ENCODE measurements around the gene PEF1.
A peak's percentile ranks its signal among the peaks of the same experiment; 100 is the strongest.

The PEF1 gene

DNA sequence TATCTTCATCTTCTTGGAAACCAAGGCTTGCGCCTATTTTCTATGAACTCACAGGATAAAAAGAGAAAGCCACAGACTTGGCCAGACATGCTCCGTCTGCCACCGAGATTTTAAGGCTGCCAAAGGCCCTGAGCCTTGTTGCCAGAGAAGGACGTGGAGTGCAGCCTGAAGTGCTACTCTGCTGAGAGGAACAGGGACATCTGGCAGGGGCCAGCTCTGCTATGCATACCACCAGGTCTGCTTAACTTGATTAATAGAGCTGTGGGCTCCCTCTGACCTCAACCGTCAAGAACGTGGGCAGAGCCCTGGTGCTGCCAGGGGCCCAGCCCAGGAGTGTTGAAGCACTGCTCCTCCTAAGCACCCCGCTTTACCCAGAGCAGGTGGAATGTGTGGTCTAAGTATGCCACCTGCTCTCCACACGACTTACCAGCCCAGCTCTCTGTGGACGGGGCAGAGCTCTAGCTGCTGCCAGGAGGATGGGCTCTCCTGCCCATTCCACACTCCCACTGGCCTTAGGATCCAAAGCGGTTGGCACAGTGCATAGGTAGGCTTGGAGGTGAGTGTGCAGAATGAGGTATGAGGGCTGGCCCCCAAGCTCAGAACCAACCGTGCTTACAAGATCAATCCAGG lies 16.6 kb downstream of the PEF1 start:
- no peak for DNase-seq (ENCODE audit: low read depth)

DNA sequence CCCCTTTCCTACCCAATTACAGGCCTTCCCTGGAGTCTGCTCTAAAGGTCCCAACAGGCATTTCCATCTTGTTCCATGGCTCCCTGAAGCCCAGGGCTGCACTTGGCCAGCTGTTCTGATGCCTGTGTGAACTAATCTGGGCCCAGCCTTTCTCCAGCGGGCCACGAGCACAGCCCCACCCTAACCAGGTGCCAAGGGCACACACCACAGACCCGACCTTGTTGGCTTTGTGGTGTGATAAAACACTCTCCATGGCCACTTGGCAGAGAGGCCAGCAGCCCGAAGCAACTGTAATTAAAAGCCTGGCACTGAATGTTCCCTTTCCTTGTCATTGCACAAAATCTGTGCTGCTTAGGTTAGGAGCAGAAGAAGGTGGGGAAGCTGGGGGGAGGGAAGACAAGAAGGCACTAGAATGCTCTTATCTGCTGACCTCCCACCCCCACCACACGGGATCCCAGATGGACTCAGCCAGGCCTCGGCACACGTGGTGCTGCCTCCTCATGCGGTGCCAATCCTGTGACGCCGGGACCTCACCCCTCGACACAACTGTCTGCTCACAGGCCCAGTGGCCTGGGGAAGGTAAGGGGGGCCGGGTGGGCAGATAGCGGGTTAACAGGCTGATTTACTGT lies 17.3 kb downstream of the PEF1 start:
- DNase-seq (ENCODE audit: low read depth) = no peak

DNA sequence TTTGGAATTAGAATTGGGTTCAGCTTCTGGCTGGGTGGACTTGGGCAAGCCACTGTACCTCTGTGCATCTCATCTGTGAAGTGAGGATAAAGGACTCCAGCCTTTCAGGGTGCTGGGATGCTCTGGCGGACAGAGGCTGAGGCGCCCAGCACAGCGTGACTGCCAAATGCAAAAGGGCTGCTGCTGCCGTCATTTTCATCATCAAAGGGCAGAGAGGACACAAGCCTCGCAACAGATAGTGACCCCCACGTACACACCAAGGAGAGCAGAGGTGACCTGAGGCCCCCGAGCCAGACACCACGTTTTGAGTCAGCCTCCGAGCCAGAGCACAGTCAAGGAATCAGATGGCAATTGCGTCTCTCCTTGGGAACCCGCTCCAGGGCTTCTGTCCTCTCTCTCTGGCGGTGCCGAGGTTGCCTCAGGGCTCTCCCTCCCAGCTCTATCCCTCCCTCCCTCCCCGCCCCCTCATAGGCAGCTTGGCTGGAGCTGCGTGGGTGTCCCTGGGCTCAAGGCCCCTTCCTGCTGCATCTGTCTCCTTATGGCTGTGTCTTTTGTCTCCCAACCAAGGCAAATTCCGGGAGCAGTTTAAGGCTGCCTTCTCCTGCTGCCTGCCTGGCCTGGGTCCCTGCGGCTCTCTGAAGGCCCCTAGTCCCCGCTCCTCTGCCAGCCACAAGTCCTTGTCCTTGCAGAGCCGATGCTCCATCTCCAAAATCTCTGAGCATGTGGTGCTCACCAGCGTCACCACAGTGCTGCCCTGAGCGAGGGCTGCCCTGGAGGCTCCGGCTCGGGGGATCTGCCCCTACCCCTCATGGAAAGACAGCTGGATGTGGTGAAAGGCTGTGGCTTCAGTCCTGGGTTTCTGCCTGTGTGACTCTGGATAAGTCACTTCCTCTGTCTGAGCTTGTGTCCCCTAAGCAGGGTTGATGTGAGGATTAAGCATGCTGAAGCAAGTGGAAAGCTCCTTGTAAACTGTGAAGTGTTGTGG lies 18.2 kb downstream of the PEF1 start:
- peak; percentile 68 for DNase-seq (ENCODE audit: low read depth)

DNA sequence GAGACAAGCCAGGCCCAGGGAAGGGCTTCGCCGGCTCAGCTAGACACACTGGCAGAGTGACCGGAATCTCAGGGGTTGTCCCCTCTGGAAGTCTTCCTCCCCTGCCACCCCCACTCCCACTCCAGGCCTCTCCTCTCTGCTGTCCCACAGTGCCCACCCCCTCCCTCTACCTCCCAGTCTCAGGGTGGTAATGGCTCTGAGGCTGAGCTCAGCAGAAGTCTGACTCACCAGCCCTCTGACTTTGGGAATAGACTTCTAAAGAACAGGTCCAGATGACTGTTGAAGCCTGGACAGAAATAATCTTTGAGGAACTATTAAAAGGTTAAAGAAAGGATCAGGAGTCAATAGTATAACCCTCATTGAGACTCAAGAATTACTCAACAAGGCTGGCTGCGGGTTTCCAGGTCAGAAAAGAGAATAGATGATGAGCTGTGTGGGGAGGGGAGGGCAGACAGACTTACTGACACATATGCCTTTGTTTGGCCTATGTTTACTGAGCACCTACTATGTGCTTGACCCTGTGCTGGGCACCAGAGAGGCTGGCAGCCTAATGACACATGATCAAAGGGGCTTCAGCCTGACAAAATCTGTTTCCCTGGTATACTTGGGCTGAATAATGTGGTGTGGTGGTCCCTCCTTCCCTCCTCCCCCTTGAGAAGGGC lies 19.0 kb downstream of the PEF1 start:
- peak; percentile 73 for DNase-seq (ENCODE audit: low read depth)

DNA sequence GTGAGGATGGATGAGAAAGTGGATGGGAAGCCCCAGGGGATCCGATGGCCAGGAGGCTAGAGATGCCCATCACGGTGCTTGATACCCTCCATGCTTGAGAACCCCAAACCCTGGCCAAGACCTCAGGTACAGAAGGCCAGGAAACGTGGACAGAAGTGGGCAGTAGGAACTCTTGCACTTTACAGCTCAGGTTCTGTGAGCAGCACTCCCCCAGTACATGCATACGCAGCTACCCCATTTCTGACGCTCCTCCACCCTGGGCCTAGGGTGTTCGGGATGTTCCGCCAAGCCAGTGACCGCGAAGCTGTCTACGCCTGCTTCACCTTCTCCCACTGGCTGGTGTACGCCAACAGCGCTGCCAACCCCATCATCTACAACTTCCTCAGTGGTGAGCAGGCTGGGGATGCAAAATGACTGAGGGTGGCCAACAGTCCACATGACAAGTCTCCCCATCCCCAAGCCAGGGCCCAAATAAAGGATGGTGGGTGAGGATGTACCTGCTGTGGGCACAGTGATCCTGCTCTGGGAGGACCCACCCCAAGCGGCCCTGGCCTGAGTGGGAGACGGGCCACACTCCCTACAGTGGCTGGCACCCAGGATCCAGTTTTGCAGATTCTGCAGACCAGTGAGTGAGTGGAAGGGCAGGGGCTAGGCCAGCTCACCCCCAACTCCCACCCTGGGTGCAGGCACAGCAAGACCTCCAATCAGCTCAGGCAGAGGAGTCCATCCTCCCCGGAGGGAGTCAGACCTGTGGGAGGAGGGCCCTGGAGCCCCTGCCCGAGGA lies 19.8 kb downstream of the PEF1 start:
- DNase-seq (ENCODE audit: low read depth) = no peak

DNA sequence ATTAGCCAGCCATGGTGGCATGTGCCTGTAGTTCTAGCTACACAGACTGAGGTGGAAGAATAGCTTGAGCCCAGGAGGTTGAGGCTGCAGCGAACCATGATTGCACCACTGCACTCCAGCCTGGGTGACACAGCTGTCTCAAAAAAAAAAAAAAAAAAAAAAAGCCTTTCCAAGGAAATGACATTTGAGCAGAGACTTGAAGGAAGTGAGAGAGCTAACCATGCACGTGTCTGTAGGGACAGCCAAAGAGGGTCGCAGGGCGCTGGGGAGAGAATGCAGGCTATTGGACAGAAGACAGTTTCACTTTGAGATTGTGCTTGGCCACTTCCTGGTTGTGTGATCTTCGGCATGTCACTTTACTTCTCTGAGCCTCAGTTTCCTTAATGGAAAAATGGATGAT lies 20.4 kb downstream of the PEF1 start:
- no peak for DNase-seq (ENCODE audit: low read depth)

DNA sequence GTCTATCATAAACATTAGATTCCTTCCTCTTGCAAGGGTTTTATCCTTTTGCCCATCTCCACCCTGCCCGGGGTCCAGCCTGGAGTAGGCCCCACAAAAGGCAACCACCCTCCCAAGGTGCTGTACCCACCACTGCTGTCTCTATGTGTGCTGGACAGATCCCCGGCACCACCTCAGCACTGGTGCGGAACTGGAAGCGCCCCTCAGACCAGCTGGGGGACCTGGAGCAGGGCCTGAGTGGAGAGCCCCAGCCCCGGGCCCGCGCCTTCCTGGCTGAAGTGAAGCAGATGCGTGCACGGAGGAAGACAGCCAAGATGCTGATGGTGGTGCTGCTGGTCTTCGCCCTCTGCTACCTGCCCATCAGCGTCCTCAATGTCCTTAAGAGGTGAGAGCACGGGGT lies 21.3 kb downstream of the PEF1 start:
- no peak for DNase-seq (ENCODE audit: low read depth)

DNA sequence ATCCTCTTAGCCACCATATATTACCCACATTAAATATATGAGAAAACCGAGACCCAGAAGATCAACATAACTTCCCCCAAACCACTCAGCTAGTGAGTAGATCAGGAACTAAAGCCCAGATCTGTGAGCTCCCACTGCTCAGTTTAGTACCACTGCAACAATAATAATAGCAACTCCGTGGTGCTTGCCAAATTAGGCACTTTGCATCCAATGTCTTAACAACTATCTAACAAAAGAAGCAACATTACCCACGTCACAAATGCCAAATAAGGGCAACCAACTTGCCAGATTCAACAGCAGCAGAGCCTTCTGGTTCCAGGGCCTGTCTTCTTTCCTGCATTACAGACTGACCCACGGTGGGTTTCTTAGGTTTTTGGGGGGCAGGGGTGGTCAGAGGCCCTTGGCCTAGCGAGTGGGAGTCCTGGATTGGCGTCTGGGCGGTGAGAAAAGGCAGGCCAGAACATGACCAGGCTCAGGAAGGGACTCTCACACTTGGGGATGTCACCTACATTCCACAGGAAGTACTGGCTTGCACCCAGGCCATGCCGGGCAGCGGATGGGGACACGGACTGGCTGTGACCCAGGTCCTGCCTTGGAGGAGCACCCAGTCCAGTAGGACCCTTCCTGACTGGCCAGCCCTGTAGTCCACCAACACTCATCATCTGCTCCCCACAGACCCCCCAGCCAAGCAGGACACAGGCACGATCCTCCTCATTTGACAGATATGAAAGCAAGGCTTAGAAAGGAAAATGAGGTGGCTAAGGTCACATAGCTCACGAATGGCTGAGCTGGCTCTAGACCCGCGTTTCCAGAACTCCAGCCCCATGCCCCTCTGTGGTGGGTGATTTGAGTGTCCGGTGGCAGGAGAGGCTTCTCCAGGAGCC lies 22.6 kb downstream of the PEF1 start:
- DNase-seq (ENCODE audit: low read depth) = no peak

DNA sequence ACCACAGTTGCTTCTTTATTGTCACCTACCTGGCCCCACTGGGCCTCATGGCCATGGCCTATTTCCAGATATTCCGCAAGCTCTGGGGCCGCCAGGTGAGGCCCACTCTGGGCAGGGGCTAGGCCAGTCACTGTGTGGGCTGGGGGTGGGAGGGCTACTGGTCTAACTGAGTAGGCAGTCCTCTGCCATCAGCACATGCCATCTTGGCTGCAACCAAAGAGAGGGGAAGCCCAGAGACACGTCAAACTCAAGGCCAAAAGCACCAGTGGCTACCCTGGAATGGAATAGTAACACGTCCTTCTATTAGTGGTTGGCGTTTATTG lies 23.2 kb downstream of the PEF1 start:
- DNase-seq (ENCODE audit: low read depth) = no peak

DNA sequence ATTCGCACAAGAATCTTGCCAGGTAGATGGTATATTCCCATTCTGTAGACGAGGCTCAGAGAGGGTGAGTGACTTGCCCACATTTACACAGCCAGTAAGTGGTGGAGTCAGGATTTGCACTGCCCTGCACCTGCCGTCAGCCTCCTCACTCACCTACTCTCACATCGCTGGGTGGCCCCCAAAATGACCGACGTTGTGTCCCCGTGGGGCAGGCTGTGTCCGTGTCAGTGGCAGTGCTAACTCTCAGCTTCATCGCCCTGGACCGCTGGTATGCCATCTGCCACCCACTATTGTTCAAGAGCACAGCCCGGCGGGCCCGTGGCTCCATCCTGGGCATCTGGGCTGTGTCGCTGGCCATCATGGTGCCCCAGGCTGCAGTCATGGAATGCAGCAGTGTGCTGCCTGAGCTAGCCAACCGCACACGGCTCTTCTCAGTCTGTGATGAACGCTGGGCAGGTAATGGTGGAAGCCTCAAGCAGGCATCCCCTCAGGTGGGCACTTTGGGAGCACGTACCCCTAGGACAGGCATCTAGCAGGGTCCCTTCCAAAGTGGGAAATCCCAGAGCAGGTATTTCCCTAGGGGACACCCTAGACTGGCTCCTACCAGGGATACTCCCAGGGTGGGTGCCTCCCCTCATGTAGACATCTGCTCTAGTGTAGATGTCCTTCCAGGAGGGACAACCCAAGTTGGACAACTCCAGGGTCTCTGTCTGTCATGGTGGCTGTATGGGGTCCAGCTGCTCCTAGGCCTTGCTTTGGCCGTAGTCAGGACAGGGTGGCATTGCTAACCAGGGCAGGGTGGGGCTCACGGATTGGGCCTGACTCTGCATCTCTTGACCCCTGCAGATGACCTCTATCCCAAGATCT lies 23.8 kb downstream of the PEF1 start:
- DNase-seq (ENCODE audit: low read depth) = no peak

DNA sequence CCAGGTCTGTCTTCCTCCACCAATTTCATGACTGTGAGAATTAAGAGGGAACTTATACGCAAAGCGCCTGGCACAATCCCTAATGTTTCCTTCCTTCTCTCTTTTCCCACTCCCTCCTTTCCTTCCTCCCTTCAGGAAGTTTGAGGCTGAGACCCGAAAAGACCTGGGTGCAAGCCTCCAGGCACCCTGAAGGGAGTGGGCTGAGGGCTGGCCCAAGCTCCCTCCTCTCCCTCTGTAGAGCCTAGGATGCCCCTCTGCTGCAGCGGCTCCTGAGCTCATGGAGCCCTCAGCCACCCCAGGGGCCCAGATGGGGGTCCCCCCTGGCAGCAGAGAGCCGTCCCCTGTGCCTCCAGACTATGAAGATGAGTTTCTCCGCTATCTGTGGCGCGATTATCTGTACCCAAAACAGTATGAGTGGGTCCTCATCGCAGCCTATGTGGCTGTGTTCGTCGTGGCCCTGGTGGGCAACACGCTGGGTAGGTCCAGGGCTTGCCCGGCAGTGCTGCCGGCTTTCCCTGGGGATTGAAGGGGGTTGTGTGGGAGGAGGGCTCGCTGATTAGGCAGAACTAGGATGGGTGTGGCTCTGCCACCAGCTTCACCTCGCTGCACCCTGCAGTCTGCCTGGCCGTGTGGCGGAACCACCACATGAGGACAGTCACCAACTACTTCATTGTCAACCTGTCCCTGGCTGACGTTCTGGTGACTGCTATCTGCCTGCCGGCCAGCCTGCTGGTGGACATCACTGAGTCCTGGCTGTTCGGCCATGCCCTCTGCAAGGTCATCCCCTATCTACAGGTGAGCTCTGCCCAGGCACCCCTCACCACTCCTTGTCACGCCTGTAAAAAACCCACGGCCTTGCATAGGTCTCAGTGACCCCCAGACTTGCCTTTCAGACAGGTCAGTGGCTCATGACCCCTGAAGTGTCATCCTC lies 25.5 kb downstream of the PEF1 start:
- no peak for DNase-seq (ENCODE audit: low read depth)

DNA sequence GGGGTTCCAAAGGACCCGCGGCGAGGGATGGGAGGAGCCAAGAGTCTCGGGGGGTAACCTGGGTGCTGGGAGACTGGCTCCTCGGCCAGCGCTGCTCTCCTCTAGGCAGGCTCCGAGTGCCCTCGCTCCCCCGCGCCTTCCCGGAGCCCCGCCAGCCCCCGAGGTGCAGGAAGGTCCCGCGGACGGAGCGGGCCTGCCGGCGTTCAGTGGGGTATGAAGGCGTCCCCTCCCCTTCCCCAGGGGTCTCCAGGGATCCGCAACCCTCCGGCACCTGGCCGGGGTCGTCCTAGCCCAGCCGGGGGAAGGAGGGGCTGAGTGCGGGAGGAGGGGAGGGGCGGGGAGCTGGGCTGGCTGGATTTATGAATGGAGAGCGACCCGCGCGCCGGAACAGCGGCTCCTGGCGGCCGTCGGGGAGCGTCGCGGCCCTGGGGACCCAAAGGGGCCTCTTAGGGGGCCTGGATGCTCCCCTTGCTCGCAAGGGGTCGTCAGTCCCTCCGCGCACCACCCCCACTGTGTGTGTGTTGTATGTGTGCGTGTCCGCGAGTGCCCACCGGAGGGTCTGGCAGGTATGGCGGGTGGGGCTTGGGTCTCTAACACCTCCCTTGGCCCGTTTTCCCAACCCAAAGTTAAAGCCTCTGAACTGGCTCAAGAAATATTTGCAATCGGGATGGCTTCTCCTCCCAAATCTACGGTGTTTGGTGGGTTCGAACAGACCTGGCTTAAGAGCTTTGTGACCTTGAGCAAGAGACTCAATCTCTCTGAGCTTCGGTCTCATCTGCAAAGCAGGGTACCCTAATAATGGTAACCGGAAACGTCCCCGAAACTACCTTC lies 26.5 kb downstream of the PEF1 start:
- peak; percentile 61 for DNase-seq (ENCODE audit: low read depth)

DNA sequence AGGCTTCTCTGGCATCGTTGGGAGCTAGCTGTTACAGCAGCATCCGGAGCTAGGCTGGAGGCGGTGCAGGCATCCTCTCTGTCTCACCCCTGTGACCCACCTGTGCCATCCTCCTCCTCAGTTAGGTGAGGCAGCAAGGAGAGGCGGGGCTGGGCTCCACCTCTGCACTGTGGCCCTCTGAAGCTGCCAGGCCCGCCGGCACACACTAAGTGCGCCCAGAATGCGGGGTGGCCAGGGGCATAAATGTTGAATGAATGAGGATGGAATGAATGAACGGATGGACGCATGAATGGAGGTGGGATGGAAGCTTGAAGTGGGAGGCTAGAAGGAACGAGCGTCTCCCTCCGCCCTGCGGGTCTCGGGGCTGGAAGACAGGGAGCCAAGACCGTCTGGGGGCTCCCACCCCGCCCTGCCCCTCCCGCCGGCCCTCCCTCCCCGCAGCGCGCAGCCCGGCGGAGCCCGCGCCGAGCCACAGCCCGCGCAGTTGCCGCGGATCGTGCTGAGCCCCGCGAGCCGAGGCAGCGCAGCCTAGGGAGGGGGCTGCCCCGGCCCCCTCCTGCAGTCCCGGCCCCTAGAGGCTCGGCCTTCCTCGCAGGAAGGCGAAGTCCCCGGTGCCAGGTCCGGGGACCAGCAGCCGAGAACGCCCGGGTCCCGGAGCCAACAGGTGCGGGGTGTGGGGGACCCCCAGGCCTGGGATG lies 27.3 kb downstream of the PEF1 start, which contains the start of gene HCRTR1:
Gene HCRTR1, plus strand, starts transcription at position 472 of the 698 bp plus-strand sequence. CDS start 1,504 bp downstream, outside the sequence.
- no peak for DNase-seq (ENCODE audit: low read depth)

DNA sequence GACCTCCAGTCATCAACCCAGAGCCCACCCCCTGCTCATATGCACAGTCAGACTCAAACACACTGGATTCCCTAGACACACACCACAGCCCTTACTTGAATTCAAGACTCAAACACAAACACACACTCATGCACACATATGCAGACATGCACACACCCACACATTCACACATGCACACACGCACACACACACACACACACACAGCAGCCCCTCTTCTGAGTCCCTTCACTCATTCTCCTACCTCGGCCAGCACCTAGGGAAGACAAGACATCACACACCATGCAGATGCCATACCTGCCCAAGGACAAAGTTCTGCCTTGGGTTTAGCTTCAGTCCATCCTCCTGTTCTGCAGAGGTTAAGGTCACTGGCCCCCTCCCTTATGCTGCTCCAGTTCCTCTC lies 28.7 kb downstream of the PEF1 start:
- no peak for DNase-seq (ENCODE audit: low read depth)

DNA sequence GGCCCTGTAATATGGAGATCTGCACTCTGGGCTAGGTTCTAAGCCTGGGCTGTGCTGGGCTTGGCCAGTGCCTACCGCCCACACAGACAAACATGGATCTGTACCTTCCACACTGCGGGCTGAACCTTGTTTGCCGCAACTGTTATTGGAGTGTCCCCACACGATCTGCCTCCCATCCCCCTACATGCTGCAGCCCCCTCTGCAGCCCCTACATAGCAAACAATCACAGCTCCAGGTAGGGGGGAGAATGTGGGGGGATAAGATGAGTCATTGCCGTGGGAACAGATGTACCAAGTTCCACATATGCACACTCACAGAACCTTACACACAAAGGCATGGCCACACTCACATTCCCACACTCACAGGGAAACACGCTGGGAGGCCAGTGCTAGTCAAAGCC lies 29.3 kb downstream of the PEF1 start:
- DNase-seq (ENCODE audit: low read depth) = no peak

DNA sequence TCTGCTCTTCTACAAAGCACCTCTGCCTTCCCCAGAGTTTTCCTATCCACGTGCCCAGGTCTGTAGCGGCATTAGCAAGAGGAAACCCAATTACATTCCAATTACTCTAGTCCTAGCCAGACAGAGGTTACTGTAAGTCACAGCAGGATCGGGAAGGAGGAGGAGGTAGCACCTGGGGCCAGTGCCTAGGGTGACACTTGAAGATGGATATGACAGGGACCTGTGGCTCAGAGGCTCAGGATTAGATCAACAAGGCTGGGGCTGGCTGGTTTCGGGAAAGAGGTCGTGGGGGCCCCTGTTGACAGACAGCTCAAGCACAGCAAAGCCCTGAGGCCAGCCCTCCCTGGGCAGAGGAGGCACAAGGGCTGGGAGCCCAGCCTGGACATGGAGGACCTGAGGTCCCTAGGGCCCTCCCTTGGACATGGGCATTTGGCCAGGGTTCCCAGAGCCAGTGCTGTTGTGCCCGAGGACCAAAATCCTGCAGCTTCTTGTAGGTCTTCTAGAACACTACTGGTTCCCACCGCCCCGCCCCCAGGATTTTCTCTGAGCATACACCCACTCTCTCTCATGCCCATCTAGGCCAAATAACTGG lies 30.2 kb downstream of the PEF1 start:
- DNase-seq (ENCODE audit: low read depth) = no peak

All from ELR (cell line).